Nucleus accumbens (tissue), 56 donors: ENCODE measurements around the gene HDGFL3.
"Not testable (repeated sequence)": the region's sequence is repeated elsewhere in the genome, so short reads cannot be mapped to it uniquely, and the experiment has no call there.

Experiments
- DNase-seq, 56 donors: peaks; one replicate each; lab custom pipeline; 2025; lab: John Stamatoyannopoulos, UW

Gene HDGFL3

GRCh38 chr15:83198476-83198875 is 9.1 kb downstream of the HDGFL3 start:
- DNase-seq = no peak

- no peak for DNase-seq
Observed at GRCh38 chr15:83194528-83194927, 13.1 kb downstream of the HDGFL3 start.

GRCh38 chr15:83193721-83194120 is 13.9 kb downstream of the HDGFL3 start:
- no peak for DNase-seq

GRCh38 chr15:83192742-83193141 is 14.9 kb downstream of the HDGFL3 start:
- no peak for DNase-seq

GRCh38 chr15:83190450-83190849 is 17.2 kb downstream of the HDGFL3 start:
- DNase-seq = no peak

- no peak for DNase-seq
Observed at GRCh38 chr15:83185561-83185960, 22.1 kb downstream of the HDGFL3 start.

- no peak for DNase-seq
Observed at GRCh38 chr15:83178869-83179325, 28.7 kb downstream of the HDGFL3 start.

- DNase-seq = no peak
Observed at GRCh38 chr15:83178390-83178789, 29.2 kb downstream of the HDGFL3 start.

- DNase-seq = no peak
Observed at GRCh38 chr15:83174891-83175290, 32.7 kb downstream of the HDGFL3 start.

GRCh38 chr15:83170474-83171165 is 37.0 kb downstream of the HDGFL3 start:
- DNase-seq = no peak

GRCh38 chr15:83169576-83169975 is 38.0 kb downstream of the HDGFL3 start:
- DNase-seq = not testable (repeated sequence)

GRCh38 chr15:83166830-83167229 is 40.8 kb downstream of the HDGFL3 start:
- DNase-seq = no peak

- DNase-seq = no peak
Observed at GRCh38 chr15:83166218-83166617, 41.4 kb downstream of the HDGFL3 start.

GRCh38 chr15:83164771-83165404 is 42.7 kb downstream of the HDGFL3 start:
- DNase-seq = no peak

GRCh38 chr15:83164111-83164770 is 43.4 kb downstream of the HDGFL3 start:
- no peak for DNase-seq

- no peak for DNase-seq
Observed at GRCh38 chr15:83163032-83163431, 44.6 kb downstream of the HDGFL3 start.

GRCh38 chr15:83160741-83161140 is 46.9 kb downstream of the HDGFL3 start:
- DNase-seq = no peak

GRCh38 chr15:83158393-83158792 is 49.2 kb downstream of the HDGFL3 start:
- no peak for DNase-seq

- no peak for DNase-seq
Observed at GRCh38 chr15:83155942-83156341, 51.7 kb downstream of the HDGFL3 start.

- DNase-seq = no peak
Observed at GRCh38 chr15:83153288-83153687, 54.3 kb downstream of the HDGFL3 start.

- no peak for DNase-seq
Observed at GRCh38 chr15:83144771-83145170, 62.9 kb downstream of the HDGFL3 start.

GRCh38 chr15:83142151-83142550 is 65.5 kb downstream of the HDGFL3 start:
- DNase-seq = not testable (repeated sequence)
